Endothelial cell of umbilical vein (primary cell): ENCODE data around the gene EDC4.

Experiments used
- EZH2 ChIP-seq: IDR thresholded peaks from 2 replicates; pipeline ENCODE4 v1.6.1; 2012; ENCODE audit warnings: borderline replicate concordance, low read depth, mild to moderate bottlenecking, moderate library complexity, low read length, inconsistent platforms; ENCODE audit not compliant: severe bottlenecking
- MYC ChIP-seq: IDR thresholded peaks from one replicate; pipeline ENCODE4 v1.6.1; 2011; ENCODE audit warnings: mild to moderate bottlenecking, low read depth, low read length
- POLR2A ChIP-seq: IDR thresholded peaks from 2 replicates; pipeline ENCODE4 v1.6.1; 2012; ENCODE audit warnings: low read depth, mild to moderate bottlenecking, control low read depth, low read length
- POLR2AphosphoS5 ChIP-seq: IDR thresholded peaks from 2 replicates; pipeline ENCODE4 v1.6.1; 2012; ENCODE audit warnings: low read depth, mild to moderate bottlenecking, control low read depth, low read length, moderate library complexity; ENCODE audit not compliant: insufficient read depth
- TF ChIP-seq, protein P1 (sequence below), 2 donors: IDR thresholded peaks; 1 replicate in 1 of 2; 2 replicates in 1 of 2; pipeline ENCODE4 v1.5.1; 2011; ENCODE audit warnings: low read length in 2 of 2, mild to moderate bottlenecking in 2 of 2, moderate library complexity in 2 of 2, control low read depth in 1 of 2, inconsistent platforms in 1 of 2, low read depth in 1 of 2; ENCODE audit not compliant: insufficient read depth in 1 of 2; ENCODE audit errors: extremely low read depth in 1 of 2
- TF ChIP-seq, protein P2 (sequence below): IDR thresholded peaks from 2 replicates; pipeline ENCODE4 v1.6.1; 2011; ENCODE audit not compliant: insufficient read depth, insufficient read length

DNA sequence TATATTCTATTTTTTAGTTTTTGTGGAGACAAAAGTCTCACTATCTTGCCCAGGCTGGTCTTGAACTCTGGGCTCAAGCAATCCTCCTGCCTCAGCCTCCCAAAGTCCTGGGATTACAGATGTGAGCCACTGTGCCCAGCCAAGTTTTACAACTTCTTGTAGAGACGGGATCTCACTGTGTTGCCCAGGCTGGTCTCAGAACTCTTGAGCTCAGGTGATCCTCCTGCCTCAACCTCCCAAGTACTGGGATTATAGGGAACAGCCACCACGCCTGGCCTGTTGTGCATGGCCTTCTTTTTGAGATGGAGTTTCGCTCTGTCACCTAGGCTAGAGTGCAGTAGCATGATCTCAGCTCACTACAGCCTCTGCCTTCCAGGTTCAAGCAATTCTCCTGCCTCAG, 19.2 kb upstream of the EDC4 start:
- TF ChIP-seq POLR2AphosphoS5: no peak
- TF ChIP-seq, protein P1, sequence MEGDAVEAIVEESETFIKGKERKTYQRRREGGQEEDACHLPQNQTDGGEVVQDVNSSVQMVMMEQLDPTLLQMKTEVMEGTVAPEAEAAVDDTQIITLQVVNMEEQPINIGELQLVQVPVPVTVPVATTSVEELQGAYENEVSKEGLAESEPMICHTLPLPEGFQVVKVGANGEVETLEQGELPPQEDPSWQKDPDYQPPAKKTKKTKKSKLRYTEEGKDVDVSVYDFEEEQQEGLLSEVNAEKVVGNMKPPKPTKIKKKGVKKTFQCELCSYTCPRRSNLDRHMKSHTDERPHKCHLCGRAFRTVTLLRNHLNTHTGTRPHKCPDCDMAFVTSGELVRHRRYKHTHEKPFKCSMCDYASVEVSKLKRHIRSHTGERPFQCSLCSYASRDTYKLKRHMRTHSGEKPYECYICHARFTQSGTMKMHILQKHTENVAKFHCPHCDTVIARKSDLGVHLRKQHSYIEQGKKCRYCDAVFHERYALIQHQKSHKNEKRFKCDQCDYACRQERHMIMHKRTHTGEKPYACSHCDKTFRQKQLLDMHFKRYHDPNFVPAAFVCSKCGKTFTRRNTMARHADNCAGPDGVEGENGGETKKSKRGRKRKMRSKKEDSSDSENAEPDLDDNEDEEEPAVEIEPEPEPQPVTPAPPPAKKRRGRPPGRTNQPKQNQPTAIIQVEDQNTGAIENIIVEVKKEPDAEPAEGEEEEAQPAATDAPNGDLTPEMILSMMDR (IDR thresholded peaks at IDR 0.05; ENCODE audit: extremely low read depth in 1 of 2, insufficient read depth in 1 of 2, low read depth in 1 of 2, low read length in 2 of 2): no peak
- TF ChIP-seq EZH2: no peak
- TF ChIP-seq POLR2A: no peak
- no peak for TF ChIP-seq MYC
- TF ChIP-seq, protein P2, sequence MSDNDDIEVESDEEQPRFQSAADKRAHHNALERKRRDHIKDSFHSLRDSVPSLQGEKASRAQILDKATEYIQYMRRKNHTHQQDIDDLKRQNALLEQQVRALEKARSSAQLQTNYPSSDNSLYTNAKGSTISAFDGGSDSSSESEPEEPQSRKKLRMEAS: no peak
